ENCODE measurements around the gene CYTL1.
"Not testable (repeated sequence)": the region's sequence is repeated elsewhere in the genome, so short reads cannot be mapped to it uniquely, and the experiment has no call there.

Gene CYTL1

DNA sequence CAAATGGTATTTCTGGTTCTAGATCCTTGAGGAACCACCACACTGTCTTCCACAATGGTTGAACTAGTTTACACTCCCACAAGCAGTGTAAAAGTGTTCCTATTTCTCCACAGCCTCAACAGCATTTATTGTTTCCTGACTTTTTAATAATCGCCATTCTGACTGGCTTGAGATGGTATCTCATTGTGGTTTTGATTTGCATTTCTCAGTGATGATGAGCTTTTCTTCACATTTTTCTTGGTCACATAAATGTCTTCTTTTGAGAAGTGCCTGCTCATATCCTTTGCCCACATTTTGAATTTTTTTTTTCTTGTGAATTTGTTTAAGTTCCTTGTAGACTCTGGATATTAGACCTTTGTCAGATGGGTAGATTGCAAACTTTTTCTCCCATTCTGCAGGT lies 22.3 kb downstream of the CYTL1 start:
- not testable (repeated sequence) for DNase-seq (ENCODE audit: low read depth)

DNA sequence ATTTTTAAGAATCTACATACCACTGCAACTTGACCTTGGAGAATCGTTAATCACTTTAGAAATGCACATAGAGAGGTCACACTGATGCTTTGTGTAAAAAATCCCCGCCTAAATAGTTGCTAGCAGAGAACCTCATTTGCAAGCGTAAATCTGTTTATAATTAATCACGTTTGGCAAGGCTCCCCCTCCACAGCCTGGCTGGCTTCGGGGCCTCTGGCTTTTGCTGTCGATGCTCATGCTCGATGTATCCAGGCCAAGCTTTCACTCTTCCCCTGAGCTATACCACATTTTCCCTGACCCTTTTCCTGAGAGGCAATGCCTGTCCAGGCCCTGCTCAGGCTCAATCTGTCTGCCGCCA lies 23.4 kb downstream of the CYTL1 start:
- DNase-seq (ENCODE audit: low read depth) = no peak

DNA sequence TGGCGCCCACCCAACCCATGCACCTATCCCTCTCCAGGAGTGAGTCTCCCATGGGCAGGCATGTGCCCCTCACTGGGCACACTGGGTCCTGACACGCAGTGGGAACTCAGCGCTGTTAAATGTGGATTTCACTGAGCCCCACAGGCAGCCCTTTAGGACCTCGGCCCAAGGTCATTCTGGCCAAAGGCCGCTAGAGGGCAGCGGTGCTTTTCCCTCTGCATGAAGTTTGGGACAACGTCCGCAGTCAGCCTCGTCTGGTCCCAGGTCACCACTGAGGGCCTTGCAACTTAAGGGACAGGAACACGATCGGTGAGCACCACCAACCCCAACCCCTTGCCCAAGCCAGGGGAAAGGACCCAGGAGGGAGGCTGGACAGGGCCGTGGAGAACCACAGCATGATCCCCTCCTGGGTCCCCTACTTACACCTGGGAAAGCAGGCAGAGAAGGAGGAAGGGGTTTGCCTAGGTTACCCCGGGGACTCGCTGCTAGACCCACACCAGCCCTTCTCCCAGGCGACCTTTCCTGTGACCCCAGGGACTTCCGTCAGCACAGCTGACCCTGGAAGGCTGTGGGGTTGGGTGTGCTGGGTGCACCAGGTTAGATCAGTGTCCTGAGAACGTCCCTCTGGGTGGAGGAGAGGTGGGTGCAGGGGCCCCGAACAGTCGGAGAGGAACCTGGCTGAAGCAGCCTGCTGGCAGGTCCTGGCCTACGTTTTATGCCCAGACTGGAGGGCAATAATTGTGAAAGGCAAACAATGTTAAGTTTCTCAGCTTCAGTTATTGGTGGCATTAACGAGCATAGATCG lies 24.0 kb downstream of the CYTL1 start:
- DNase-seq (ENCODE audit: low read depth) = peak; percentile 15

DNA sequence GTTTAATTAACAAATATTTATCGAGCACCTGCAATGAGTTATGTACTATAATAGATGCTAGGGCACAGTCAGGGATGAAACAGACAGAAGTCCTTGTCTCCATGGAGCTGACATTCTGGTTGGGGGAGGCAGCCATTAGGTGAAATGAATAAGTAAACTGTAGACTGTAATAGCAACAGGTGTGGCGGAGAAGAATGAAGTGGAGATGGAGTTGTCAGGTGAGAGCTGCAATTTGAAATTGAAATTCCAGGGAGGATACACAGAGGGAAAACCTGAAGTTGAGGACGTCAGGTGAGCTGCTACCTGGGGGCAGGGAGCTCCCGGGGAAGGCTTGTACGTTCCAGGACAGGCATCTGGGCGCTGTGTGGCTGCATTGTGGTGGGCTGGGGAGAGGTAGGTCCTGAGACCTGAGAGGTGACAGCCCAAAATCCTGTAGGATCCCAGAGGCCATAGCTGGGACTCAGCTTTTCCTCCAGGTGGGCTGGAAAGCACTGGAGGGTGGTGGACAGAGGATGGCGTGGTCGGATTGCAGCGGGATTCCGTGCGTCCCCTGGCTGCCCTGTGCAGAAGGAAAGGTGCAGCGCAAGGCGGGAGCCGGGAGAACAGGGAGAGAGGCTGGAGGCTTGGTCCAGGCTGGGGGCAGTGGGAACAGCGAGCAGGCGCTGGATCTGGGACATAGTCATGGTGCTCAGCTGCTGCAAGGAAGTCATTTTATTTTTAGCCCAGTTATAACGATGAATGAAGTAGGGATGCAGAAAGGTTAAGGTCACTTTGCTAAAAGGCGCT lies 24.8 kb downstream of the CYTL1 start:
- DNase-seq (ENCODE audit: low read depth) = no peak

DNA sequence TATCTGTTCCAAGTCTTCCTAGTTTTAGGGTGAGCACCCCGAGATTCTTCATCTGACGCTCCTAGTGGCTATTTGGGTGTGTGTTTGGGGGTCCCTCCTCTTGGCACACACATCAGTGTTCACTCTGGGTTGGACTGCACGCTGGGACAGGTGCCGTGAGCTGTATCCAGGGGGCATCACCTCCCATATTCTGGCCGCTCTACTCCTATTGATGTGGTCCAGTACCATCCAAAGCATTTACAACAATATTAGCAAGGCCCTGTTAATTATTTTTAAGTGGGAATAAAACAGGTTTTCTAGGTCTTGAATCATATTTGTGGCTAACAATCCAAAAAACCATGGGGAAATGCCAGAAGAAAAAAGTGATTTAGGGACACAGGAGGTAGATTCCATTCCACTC lies 26.4 kb downstream of the CYTL1 start:
- DNase-seq (ENCODE audit: low read depth) = no peak

DNA sequence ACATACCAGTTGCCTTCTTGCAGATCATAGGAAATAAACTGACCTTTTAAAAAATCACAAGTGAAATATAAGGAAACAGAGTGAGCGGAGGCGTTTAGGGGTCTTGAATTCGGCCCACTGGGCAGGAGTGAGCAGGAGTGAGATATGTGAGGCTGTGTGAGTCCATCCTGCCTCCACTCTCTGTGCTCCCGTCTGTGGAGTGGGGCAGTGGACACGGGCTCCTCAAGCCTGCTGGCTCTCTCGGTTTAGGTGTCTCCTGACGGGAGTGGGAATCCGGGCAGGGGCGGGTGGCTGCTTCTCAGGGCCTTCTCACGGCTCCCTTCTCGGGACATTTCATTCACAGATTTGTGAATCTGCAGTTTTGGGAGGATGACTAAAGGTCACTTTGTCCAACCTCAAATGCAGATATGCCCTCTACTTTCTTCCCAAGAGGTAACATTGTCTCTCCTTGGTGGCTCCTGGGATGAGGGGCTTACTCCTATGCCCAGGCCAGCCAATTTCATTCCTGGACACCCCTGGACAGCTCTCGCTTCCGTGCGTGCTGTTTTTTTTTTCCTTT lies 27.6 kb downstream of the CYTL1 start:
- no peak for DNase-seq (ENCODE audit: low read depth)

DNA sequence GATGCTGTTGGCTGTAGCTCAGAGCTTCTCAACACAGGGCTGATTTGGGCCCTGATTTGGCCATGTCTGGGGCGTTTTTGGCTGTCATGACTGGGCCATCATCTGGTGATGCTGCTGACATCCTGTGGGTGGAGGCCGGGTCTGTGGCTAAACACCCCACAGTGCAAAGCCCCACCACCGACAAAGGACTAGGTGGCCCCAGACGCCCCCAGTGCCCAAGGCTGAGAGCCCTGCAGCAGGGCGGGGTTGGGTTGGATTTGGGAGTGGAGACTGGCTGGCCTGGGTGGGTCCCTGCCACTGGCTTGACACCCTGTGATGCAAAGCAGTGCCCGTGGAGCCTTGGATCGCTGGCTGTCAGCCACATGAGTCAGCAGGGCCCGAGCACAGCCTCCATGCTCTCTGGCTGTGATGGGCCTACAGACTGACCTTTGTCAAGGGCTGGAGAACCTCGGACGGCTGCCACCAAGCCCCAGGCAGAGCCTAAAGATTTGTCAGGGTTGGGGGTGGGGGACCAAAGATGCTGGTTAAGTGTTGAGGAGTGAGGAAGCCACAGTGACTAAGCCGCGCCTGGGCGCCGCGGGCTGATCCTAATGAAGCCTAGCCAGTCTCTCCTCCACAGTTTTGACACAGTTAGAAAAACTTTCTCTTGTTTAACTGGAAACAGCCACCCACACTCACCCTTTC lies 28.3 kb downstream of the CYTL1 start:
- peak; percentile 69 for DNase-seq (ENCODE audit: low read depth)

DNA sequence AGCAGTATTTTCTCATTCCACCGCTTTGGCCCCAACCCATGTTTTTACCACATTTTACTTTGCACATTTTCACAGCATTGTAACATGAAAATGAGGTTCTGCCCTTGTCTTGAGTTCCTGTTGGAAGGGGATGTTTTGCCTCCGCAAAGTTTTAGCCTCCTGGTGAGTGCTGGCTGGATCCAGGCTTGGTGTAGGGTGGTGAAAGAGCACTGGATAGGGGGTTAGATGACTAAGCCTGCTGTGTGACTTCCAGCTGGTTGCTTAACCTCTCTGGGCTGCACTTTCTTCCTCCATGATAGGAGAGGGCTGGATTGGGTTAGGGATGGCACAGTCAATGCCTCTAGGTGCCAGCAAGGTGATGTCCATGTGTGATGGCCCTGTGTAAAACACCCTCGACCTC lies 28.9 kb downstream of the CYTL1 start:
- no peak for DNase-seq (ENCODE audit: low read depth)

DNA sequence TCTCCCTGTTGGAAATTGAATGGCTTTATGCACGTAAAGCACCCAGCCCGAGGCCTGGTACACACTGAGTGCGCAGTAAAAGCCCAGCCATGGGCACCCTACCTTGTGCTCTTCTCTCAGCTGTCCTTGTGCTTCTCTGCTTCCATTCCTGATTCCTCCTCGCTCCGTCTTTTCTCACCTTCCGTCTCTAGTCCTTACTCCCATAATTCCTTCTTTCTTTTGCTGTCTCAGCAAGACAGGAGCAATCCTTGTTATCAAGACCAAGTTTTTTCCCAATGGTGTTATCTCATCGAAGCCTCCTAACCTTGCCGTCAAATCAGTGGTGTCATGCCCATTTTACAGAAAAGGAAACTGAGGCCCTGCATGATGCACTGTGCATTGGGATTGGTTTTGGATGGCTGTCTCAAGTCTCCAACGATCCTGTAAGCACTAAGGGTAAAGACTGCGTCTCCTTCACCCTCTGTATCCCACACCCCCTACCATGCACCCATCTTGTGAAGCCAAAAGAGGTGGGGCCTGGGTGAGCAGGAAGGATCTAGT lies 30.1 kb downstream of the CYTL1 start:
- no peak for DNase-seq (ENCODE audit: low read depth)

DNA sequence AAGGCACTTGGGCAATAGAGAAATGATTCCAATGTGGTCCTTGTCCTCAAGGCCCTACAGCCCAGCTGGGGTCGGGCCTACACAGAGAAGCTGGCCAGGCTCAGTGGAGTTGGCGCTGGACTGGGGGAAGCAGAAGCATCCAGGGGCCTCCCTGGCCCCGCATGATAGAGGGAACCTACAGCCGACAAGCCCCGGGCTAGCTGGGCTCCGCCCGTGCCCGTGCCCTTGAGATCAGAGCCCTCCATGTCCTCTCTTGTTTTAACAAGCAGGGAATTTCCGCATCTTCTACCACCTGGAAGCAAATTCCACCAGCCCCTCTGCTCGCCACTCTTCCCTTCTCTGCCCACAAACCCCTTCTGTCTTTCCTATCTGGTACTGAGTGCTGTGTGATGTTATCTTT lies 31.6 kb downstream of the CYTL1 start:
- DNase-seq (ENCODE audit: low read depth) = no peak

DNA sequence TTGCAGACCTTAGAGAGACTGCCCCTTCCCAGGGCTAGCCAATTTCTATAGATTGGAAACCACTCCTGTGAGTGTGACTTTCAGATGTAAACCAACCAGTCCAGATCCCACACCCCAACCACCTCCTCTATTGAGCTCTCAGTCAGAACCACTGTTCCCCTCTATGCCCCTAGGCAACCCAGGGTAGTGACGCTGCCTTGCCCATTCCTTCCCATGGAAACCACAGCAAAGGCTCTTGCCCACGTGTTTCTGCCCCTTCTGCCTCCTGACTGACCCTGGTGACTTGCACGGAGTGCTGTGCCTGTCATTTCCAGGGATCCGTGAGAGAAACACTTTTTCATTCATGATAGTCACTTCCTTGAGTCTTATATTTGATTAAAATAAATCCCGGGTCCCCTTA lies 32.4 kb downstream of the CYTL1 start:
- no peak for DNase-seq (ENCODE audit: low read depth)

DNA sequence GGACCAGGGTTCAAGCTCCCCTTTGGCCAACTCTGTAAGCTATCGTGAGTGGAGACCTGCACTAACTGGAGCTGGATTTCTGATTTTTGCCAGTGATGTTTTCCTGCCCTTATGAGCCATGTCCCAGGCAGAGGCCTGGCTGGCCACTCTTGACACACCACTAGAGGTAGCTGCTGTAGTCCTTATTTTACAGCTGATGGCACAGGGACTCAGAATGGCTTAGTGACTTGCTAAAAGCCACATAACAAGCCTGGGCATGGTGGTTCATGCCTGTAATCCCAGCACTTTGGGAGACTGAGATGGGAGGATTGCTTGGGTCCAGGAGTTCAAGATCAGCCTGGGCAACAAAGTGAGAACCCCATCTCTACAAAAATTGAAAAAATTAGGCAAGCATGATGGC lies 33.4 kb downstream of the CYTL1 start:
- no peak for DNase-seq (ENCODE audit: low read depth)

DNA sequence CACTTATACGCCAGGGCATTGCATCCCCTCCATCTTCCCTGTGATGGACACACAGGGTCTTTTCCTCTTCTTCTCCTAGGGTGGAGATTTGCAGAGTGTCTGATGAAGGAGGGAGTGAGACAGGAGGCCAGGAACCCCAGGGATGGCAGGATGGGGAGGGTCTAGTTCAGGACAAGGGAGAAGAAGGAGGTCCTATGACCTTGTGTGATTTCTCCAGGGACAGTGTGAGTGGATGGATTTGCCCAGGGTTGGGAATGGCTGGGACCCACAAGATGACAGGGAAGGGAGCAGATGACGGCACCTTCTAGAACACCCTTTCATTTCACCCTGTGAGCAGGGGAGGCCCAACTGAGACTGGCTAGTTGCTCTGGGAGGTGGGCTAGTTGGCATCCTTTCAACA lies 34.2 kb downstream of the CYTL1 start:
- DNase-seq (ENCODE audit: low read depth) = no peak

DNA sequence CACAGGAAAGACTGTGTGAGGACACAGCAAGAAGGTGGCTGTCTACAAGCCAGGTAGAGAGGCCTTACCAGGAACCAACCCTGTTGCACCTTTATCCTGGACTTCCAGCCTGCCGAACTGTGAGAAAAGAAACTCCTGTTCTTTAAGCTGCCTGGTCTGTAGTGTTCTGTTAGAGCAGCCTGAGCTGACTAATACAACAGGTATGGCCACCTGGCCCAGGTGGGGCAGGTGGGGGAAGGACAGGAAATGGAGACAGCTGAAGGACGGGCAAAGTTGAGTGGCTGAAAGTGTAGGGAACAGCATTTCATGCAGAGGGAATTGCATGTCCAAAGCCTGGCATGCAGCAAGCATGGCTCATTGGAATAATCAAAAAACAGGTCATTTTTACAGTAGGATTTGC lies 35.1 kb downstream of the CYTL1 start:
- DNase-seq (ENCODE audit: low read depth) = no peak

DNA sequence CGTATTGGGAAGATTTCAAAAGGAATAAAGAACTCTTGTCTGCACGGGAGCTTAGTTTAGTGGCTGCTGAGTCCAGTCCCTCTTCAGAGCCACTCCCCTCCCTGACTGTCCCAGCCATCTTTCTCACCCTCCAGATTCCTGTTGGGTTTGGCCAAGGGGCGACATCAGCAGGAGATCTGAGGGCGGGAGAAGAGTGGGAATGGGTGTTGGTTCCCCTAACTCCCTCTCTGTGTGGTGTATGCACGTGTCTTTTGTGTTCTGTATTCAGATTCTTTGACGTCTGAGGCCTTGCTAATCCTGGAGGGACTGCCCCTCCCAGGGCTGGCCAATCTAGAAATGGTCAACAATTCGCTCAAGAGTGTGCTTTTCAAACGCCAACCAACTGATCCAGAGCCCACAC lies 37.4 kb downstream of the CYTL1 start:
- no peak for DNase-seq (ENCODE audit: low read depth)

DNA sequence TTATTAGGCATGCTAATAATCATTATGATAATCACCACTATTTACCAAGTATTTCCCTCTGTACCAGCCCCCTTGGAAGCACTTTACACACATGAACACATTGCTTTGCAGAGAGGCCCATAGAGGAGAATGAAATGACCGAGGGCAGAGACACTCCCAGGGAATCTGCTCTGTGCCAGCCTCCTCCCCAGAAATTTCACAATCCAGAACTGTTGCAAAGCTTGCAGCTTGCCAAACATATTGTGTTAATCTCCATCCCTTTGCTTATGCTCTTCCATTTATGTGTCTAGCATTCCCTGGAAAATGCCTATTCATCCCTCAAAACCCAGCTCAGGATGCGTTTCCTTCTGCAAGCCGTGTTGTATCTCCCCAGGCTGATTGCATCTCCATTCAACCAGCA lies 37.8 kb downstream of the CYTL1 start:
- no peak for DNase-seq (ENCODE audit: low read depth)

DNA sequence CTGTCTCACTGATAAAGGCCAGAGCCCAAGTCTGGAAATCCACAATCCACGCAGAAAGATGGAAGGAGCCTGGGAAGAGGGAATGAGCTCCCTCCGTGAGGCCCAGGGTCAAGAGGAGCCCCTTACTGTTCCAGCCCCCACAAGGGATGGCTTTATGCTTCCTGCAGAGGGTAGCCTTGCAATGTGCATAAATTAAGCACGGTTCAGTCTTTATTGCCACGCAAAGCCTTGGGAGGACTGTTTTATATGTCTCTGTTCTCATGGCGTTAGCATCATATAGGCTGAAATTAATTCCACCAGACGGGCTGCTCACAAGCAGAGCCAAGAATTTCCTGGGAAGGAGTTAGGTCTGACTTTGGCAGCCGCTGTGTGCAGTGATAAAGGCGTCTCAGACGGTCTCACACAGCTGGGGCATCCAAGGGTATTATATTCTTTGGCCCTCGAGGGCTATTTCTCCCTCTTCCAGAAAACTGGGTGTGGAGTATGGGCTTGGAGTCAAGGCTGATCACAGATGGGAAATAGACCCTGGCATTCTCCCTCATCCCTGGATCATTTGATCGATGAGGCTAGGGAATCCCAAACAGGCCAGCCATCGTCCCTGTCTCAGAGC lies 38.5 kb downstream of the CYTL1 start:
- no peak for DNase-seq (ENCODE audit: low read depth)

DNA sequence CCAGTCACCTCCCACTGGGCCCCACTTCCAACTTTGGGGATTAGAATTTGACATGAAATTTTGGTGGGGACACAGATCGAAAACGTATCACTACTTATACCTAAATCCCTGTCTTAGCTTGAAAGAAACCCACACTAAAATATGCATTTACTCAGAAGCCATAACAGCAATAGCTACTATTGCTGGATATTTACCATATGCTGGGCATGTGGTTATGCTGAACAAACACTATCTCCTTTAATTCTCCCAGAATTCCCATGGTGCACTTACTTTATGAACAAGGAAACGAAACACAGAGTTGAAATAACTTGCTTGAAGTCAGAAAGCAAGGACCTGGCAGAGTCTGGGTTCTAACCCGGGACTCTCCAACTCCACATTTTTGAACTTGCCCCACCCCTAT lies 39.3 kb downstream of the CYTL1 start:
- DNase-seq (ENCODE audit: low read depth) = no peak

DNA sequence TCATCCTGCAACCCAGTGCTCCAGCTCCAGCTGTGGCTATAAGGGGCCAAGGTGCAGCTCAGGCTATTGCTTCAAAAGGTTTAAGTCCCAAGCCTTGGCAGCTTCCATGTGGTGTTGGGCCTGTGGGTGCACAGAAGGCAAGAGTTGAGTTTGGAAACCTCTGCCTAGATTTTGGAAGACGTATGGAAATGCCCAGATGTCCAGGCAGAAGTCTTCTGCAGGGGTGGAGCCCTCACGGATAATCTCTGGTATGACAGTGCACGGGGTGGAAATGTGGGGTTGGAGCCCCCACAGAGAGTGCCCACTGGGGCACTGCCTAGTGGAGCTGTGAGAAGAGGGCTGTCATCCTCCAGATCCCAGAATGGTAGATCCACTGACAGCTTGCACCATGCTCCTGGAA lies 44.5 kb downstream of the CYTL1 start:
- no peak for DNase-seq (ENCODE audit: low read depth)

DNA sequence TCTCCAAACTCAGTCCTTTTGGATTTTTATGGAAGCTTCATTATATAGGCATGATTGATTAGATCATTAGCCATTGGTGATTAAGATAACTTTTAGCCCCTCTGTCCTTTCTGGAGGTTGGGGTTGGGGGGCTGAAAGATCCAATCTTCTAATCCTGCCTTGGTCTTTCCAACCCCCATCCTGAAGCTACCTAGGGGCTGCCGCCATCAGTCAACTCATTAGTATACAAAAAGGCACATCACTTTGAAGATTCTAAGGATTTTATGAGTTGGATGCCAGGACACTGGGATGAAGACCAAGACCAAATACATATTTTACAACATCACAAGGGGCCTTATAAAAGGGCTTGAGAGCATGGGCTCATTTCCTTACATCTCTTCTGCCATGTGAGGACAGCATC lies 47.5 kb downstream of the CYTL1 start:
- no peak for DNase-seq (ENCODE audit: low read depth)

DNA sequence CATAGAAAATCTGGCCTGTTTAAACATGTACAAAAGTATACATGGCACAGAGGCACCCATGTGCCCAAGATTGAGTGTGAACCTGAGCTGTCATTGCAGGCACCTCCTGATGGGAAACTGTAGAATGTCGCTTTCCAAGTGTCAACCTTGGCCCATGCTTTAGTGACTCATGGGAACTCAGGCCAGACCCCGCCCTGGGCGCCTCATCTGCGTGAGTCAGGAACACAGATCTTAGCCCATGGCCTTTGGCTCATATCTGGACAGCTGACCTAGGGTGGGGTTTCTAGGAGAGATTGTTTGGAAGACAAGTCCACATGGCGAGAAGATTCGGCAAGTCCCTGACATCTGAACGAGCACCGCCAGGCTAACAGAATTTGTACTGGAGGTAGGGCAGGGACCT lies 50.0 kb downstream of the CYTL1 start:
- DNase-seq (ENCODE audit: low read depth) = no peak

DNA sequence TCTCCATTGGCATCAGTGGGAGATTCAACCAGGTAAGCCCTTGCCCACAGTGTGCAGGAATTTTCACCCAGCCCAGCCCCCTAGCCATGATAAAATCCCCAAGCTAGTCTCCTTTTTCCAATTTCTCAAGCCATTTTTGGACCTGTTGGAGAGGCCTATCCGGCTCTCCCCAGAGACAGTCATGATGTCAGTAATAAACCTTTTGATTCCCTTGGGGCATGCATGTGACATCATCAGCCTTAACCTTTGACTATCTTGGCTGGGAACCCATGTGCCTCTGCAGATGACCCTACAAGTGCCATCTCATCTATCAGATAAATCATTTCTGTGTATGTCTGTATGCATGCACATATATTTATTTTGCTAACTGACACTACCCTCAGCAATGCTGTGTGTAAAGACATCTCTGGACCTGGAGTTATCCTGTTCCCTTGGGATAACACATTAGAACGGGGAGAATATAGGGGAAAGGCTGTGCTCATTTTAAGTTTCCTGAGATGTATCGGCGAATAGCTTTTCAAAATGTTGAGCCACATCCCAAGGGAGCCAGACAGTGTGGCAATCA lies 51.0 kb downstream of the CYTL1 start:
- no peak for DNase-seq (ENCODE audit: low read depth)
